GM12878 (cell line): ENCODE results near the gene MAST4. TPM values are rescaled to one million over a fixed set of nuclear protein-coding genes. Genes with fewer than 3 reads are reported as not detected.

Experiments
- ATAC-seq: fragments of 200-7000 bp; cut with Tn5 transposase; 3 replicates; pipeline ENCODE4 v1.9.1; 2020; ENCODE audit warnings: mild to moderate bottlenecking, moderate library complexity
- BruUV-seq: library from RNA; stranded (reverse); fragments of 400-500 nt; replicated peaks from 2 replicates; lab custom pipeline; 2021; lab: Mats Ljungman, UMichigan
- CTCF ChIA-PET: fragments of 300-600 bp; sonication (Branson Sonifier 250); formaldehyde crosslinking; extraction: SDS; loops from one replicate; lab custom pipeline; 2021; ENCODE audit warnings: inconsistent platforms; lab: Yijun Ruan, JAX
- POLR2A ChIA-PET: fragments of 350-600 bp; formaldehyde crosslinking; extraction: SDS; loops from one replicate; lab custom pipeline; 2021; ENCODE audit warnings: inconsistent platforms; lab: Charles Lee
- RAD21 ChIA-PET: fragments of 300-600 bp; sonication (Branson Sonifier 250); formaldehyde crosslinking; loops from one replicate; lab custom pipeline; 2023; ENCODE audit warnings: antibody characterized with exemption; ENCODE audit not compliant: unreplicated experiment; lab: Charles Lee
- SMC1A ChIA-PET: fragments of 300-600 bp; sonication (Branson Sonifier 250); formaldehyde crosslinking; loops from one replicate; lab custom pipeline; 2023; ENCODE audit not compliant: unreplicated experiment, uncharacterized antibody; lab: Charles Lee
- DNase-seq: peaks from one replicate; pipeline ENCODE4 v3.0.0-alpha.2; 2011; ENCODE audit warnings: low read depth, low spot score
- FAIRE-seq: peaks from 3 replicates; lab custom pipeline; 2011; peaks lifted over from hg19 to GRCh38; lab: Jason Lieb, UNC
- H2AFZ ChIP-seq: 2 replicates; pipeline ENCODE4 v1.6.0; 2011; ENCODE audit warnings: low read depth, low read length, control low read depth; ENCODE audit not compliant: control insufficient read depth
- H3K27ac ChIP-seq: 2 replicates; pipeline ENCODE4 v1.5.1; 2011; ENCODE audit warnings: control low read depth; ENCODE audit not compliant: control insufficient read depth, insufficient read depth
- H3K27me3 ChIP-seq, 2 experiments: replicated peaks in 1 of 2; 2 replicates each; pipeline versions ENCODE4 v1.6.0 to v1.6.1; 2011; ENCODE audit warnings: low read length in 1 of 2; ENCODE audit not compliant: control insufficient read depth in 2 of 2, insufficient read depth in 2 of 2
- H3K36me3 ChIP-seq, 2 experiments: 2 replicates each; pipeline ENCODE4 v1.5.1; 2011; ENCODE audit warnings: low read length in 1 of 2; ENCODE audit not compliant: control insufficient read depth in 2 of 2, insufficient read depth in 2 of 2
- H3K4me1 ChIP-seq: 2 replicates; pipeline ENCODE4 v1.6.1; 2011; ENCODE audit warnings: mild to moderate bottlenecking, low read length, moderate library complexity, mixed read lengths; ENCODE audit not compliant: control insufficient read depth, insufficient read depth
- H3K4me2 ChIP-seq: 2 replicates; pipeline ENCODE4 v1.6.0; 2011; ENCODE audit warnings: control low read depth; ENCODE audit not compliant: control insufficient read depth, insufficient read depth
- H3K4me3 ChIP-seq: fragments of 200-600 bp; sonication (generic); 2 replicates; pipeline ENCODE4 v1.5.1; 2016
- H3K79me2 ChIP-seq: 2 replicates; pipeline ENCODE4 v1.6.0; 2011; ENCODE audit warnings: low read length; ENCODE audit not compliant: control insufficient read depth, insufficient read depth
- H3K9ac ChIP-seq: 2 replicates; pipeline ENCODE4 v1.8.0; 2011; ENCODE audit warnings: low read length, control low read depth, mixed read lengths; ENCODE audit not compliant: control insufficient read depth, insufficient read depth
- H3K9me3 ChIP-seq: replicated peaks from 3 replicates; pipeline ENCODE4 v1.5.1; 2011; ENCODE audit warnings: mild to moderate bottlenecking, low read length; ENCODE audit not compliant: control insufficient read depth, insufficient read depth
- H4K20me1 ChIP-seq: 2 replicates; pipeline ENCODE4 v1.6.0; 2011; ENCODE audit not compliant: control insufficient read depth, insufficient read depth
- EP300 ChIP-seq, 2 experiments: fragments of 150-350 bp in 1 of 2; IDR thresholded peaks; 2 replicates each; pipeline ENCODE4 v1.6.1; 2011 to 2012; ENCODE audit warnings: low read depth in 2 of 2, low read length in 2 of 2, borderline replicate concordance in 1 of 2, improper control_type of control experiment in 1 of 2, inconsistent platforms in 1 of 2; ENCODE audit not compliant: control insufficient read depth in 1 of 2
- MTA3 ChIP-seq: IDR thresholded peaks from 2 replicates; pipeline ENCODE4 v1.6.1; 2012; ENCODE audit warnings: low read length, inconsistent platforms, borderline replicate concordance
- WGBS: methylation state at CpG from one replicate; pipeline ENCODE4 v1.1.6; 2016; ENCODE audit warnings: low lambda C conversion rate; ENCODE audit not compliant: insufficient replicate concordance, insufficient coverage; ENCODE audit errors: missing lambda C conversion rate; 5-methylcytosine and 5-hydroxymethylcytosine counted together
- in situ Hi-C: fragments of 300-500 bp; cut with MboI; formaldehyde crosslinking; loops from 9 replicates; pipeline ENCODE4 v1.14.3; 2018; ENCODE audit warnings: mixed read lengths
- intact Hi-C: fragments of 100-400 bp; cut with micrococcal nuclease; formaldehyde crosslinking; loops from one replicate; pipeline ENCODE4 v1.14.2; 2022; ENCODE audit not compliant: unreplicated experiment
- polyA plus RNA-seq, 11 experiments: library from polyadenylated mRNA; depleted of rRNA in 4 of 11; unstranded in 6 of 11; stranded (reverse) in 5 of 11; fragments of >200 nt; fragmentation: Nextera tagmentation in 4 of 11; fragmentation: Illumina TruSeq in 1 of 11; extraction: Ambion mirVana in 4 of 11; extraction: Trizol in 1 of 11; gene quantifications; 1 replicate in 1 of 11; 2 replicates in 10 of 11; pipeline versions ENCODE4 v1.2.1 to v1.2.3, GENCODE V29; 2011 to 2016; ENCODE audit warnings: inconsistent platforms in 2 of 11, missing spikeins in 2 of 11, low read depth in 1 of 11
- total RNA-seq, 4 experiments: library from RNA; depleted of rRNA in 3 of 4; stranded (reverse); fragments of >200 nt in 3 of 4; fragmentation: Illumina TruSeq in 1 of 4; extraction: Trizol in 1 of 4; gene quantifications; 2 replicates each; pipeline versions ENCODE4 v1.2.1 to v1.2.3, GENCODE V29; 2013 to 2021
- TF ChIP-seq, protein P1 (sequence below): fragments of 450-650 bp; formaldehyde crosslinking; IDR thresholded peaks from 2 replicates; pipeline ENCODE4 v1.4.0; 2020; ENCODE audit warnings: mild to moderate bottlenecking, moderate library complexity

The MAST4 gene
- total and polyA plus RNA-seq, 10 of the 15 experiments (the other 5 are each of a cell fraction or from before 2014, with no cell fraction given) = 0.02 to 1.6 (median 0.29) TPM; not detected in 1

GRCh38 chr5:67143549-67143948 is 547.4 kb downstream of the MAST4 start:
- ChIA-PET RAD21 (interaction anchor here (1.2 kb wide), 1 partner anchor 12 kb away, joined by 5 read pairs; no protein-coding TSS in a partner anchor), POLR2A (no interaction called here), SMC1A (interaction anchor here (1.1 kb wide), 1 partner anchor 63 kb away, joined by 4 read pairs; no protein-coding TSS in a partner anchor), CTCF (interaction anchor here (0.6 to 0.9 kb wide), 2 partner anchors 153 to 211 kb away, joined by 3 to 4 read pairs; no protein-coding TSS in a partner anchor)
- H3K4me2 ChIP-seq = no peak overlapping the region
- H4K20me1 ChIP-seq = no peaks in the 10 kb centered on the region
- H3K9me3 ChIP-seq = no peaks in the 10 kb centered on the region
- in situ Hi-C loops (no loop called here), intact Hi-C loops (no loop called here)
- ATAC-seq (no peak), DNase-seq (no peak), FAIRE-seq (no peak)
- no peaks in the 10 kb centered on the region for H3K79me2 ChIP-seq
- H3K9ac ChIP-seq = no peak overlapping the region
- H2AFZ ChIP-seq = no peak overlapping the region
- H3K4me3 ChIP-seq = no peak overlapping the region
- no peak overlapping the region for H3K27ac ChIP-seq
- WGBS = 15% methylated on average over 2 of the region's 2 CpGs
- no TSS peak for BruUV-seq
- no peaks in the 10 kb centered on the region for H3K4me1 ChIP-seq
- H3K36me3 ChIP-seq = no peaks in the 10 kb centered on the region
- no peaks in the 10 kb centered on the region for H3K27me3 ChIP-seq
- TF ChIP-seq, protein P1, sequence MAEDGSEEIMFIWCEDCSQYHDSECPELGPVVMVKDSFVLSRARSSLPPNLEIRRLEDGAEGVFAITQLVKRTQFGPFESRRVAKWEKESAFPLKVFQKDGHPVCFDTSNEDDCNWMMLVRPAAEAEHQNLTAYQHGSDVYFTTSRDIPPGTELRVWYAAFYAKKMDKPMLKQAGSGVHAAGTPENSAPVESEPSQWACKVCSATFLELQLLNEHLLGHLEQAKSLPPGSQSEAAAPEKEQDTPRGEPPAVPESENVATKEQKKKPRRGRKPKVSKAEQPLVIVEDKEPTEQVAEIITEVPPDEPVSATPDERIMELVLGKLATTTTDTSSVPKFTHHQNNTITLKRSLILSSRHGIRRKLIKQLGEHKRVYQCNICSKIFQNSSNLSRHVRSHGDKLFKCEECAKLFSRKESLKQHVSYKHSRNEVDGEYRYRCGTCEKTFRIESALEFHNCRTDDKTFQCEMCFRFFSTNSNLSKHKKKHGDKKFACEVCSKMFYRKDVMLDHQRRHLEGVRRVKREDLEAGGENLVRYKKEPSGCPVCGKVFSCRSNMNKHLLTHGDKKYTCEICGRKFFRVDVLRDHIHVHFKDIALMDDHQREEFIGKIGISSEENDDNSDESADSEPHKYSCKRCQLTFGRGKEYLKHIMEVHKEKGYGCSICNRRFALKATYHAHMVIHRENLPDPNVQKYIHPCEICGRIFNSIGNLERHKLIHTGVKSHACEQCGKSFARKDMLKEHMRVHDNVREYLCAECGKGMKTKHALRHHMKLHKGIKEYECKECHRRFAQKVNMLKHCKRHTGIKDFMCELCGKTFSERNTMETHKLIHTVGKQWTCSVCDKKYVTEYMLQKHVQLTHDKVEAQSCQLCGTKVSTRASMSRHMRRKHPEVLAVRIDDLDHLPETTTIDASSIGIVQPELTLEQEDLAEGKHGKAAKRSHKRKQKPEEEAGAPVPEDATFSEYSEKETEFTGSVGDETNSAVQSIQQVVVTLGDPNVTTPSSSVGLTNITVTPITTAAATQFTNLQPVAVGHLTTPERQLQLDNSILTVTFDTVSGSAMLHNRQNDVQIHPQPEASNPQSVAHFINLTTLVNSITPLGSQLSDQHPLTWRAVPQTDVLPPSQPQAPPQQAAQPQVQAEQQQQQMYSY (CRISPR knock-in tag) = no peak
- no peak for TF ChIP-seq MTA3
- TF ChIP-seq EP300 (IDR thresholded peaks at IDR 0.05; ENCODE audit: borderline replicate concordance in 1 of 2, control insufficient read depth in 1 of 2, low read depth in 2 of 2, low read length in 2 of 2) = no peak
